ENCODE results near the gene EMC9.

EMC9 gene

GRCh38 chr14:24130380-24130716 lies 11.0 kb downstream of the EMC9 start, which contains the start of gene FITM1:
Gene FITM1 (plus strand): TSS chr14:24130659. CDS start chr14:24131564, 905 bp downstream.
- H3K4me1 ChIP-seq (ENCODE audit: low read depth, poor library complexity, severe bottlenecking) = no peaks in the 10 kb centered on the region
- H3K27ac ChIP-seq = no peak within 1 kb of the TSS
- no peak within 1 kb of the TSS for H3K9ac ChIP-seq
- H3K4me3 ChIP-seq (IDR thresholded peaks at IDR 0.05; ENCODE audit: insufficient read depth, low read depth, low read length) = no peak within 1 kb of the TSS
- H3K27me3 ChIP-seq (ENCODE audit: insufficient read depth, low read depth) = no peaks in the 10 kb centered on the region
- no peaks in the 10 kb centered on the region for H3K36me3 ChIP-seq (ENCODE audit: insufficient read depth)
- H3K4me2 ChIP-seq = no peak within 1 kb of the TSS
- H4K20me1 ChIP-seq (ENCODE audit: insufficient read depth) = no peaks in the 10 kb centered on the region
- TF ChIP-seq, protein P1, sequence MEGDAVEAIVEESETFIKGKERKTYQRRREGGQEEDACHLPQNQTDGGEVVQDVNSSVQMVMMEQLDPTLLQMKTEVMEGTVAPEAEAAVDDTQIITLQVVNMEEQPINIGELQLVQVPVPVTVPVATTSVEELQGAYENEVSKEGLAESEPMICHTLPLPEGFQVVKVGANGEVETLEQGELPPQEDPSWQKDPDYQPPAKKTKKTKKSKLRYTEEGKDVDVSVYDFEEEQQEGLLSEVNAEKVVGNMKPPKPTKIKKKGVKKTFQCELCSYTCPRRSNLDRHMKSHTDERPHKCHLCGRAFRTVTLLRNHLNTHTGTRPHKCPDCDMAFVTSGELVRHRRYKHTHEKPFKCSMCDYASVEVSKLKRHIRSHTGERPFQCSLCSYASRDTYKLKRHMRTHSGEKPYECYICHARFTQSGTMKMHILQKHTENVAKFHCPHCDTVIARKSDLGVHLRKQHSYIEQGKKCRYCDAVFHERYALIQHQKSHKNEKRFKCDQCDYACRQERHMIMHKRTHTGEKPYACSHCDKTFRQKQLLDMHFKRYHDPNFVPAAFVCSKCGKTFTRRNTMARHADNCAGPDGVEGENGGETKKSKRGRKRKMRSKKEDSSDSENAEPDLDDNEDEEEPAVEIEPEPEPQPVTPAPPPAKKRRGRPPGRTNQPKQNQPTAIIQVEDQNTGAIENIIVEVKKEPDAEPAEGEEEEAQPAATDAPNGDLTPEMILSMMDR (conservative IDR thresholded peaks at IDR 0.05; ENCODE audit: low read depth, low read length) = no peak
- H2AFZ ChIP-seq (ENCODE audit: low read depth) = no peak within 1 kb of the TSS
- no peaks in the 10 kb centered on the region for H3K79me2 ChIP-seq (ENCODE audit: insufficient read depth, low read depth)

- Histone ChIP-seq H3K4me2 (no peak overlapping the region), H2AFZ (ENCODE audit: low read depth) (no peak overlapping the region), H3K27ac (no peak overlapping the region), H3K36me3 (ENCODE audit: insufficient read depth) (no peaks in the 10 kb centered on the region), H4K20me1 (ENCODE audit: insufficient read depth) (no peaks in the 10 kb centered on the region), H3K79me2 (ENCODE audit: insufficient read depth, low read depth) (no peaks in the 10 kb centered on the region), H3K4me3 (IDR thresholded peaks at IDR 0.05; ENCODE audit: insufficient read depth, low read depth, low read length) (no peak overlapping the region), H3K9ac (no peak overlapping the region), H3K4me1 (ENCODE audit: low read depth, poor library complexity, severe bottlenecking) (no peaks in the 10 kb centered on the region), H3K27me3 (ENCODE audit: insufficient read depth, low read depth) (no peaks in the 10 kb centered on the region)
- TF ChIP-seq, protein P1 (conservative IDR thresholded peaks at IDR 0.05; ENCODE audit: low read depth, low read length) = no peak
These were observed 11.9 kb downstream of the EMC9 start for GRCh38 chr14:24129410-24129998.

DNA sequence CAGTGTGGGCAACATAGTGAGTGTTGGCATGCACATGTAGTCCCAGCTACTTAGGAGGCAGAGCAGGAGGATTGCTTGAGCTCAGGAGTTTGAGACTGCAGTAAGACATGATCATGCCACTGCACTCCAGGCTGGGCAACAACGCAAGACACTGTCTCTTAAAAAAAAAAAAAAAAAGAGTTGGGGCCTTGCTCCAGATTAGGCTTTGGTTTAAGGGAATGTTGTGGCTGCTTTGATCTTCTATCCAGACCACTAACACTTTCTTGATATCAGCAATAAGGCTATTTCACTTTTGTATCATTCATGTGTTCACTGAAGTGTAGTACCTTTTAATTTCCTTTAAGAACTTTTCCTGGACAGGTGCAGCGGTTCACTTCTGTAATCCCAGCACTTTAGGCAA lies 13.7 kb downstream of the EMC9 start:
- Histone ChIP-seq H3K79me2 (ENCODE audit: insufficient read depth, low read depth) (no peaks in the 10 kb centered on the region), H2AFZ (ENCODE audit: low read depth) (no peak overlapping the region), H3K4me3 (IDR thresholded peaks at IDR 0.05; ENCODE audit: insufficient read depth, low read depth, low read length) (no peak overlapping the region), H3K9ac (no peak overlapping the region), H3K4me1 (ENCODE audit: low read depth, poor library complexity, severe bottlenecking) (no peaks in the 10 kb centered on the region), H4K20me1 (ENCODE audit: insufficient read depth) (no peaks in the 10 kb centered on the region), H3K4me2 (no peak overlapping the region), H3K27me3 (ENCODE audit: insufficient read depth, low read depth) (no peaks in the 10 kb centered on the region), H3K36me3 (ENCODE audit: insufficient read depth) (no peaks in the 10 kb centered on the region), H3K27ac (no peak overlapping the region)
- TF ChIP-seq, protein P1 (conservative IDR thresholded peaks at IDR 0.05; ENCODE audit: low read depth, low read length) = no peak

DNA sequence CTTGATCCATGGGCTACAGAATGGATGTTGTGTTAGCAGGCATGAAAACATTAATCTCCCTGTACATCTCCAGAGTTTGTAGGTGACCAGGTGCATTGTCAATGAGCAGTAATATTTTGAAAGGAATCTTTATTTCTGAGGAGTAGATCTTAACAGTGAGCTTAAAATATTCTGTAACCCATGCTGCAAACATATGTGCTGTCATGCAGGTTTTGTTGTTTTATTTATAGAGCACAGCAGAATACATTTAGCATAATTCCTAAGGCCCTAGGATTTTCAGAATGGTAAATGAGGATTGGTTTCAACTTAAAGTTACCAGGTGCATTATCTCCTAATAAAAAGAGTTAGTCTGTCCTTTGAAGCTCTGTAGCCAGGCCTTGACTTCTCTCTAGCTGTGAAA lies 14.5 kb downstream of the EMC9 start:
- TF ChIP-seq, protein P1 (conservative IDR thresholded peaks at IDR 0.05; ENCODE audit: low read depth, low read length) = no peak
- Histone ChIP-seq H3K4me1 (ENCODE audit: low read depth, poor library complexity, severe bottlenecking) (no peaks in the 10 kb centered on the region), H3K9ac (no peak overlapping the region), H3K4me3 (IDR thresholded peaks at IDR 0.05; ENCODE audit: insufficient read depth, low read depth, low read length) (no peak overlapping the region), H3K27ac (no peak overlapping the region), H2AFZ (ENCODE audit: low read depth) (no peak overlapping the region), H3K36me3 (ENCODE audit: insufficient read depth) (no peaks in the 10 kb centered on the region), H3K4me2 (no peak overlapping the region), H3K79me2 (ENCODE audit: insufficient read depth, low read depth) (no peaks in the 10 kb centered on the region), H4K20me1 (ENCODE audit: insufficient read depth) (no peaks in the 10 kb centered on the region), H3K27me3 (ENCODE audit: insufficient read depth, low read depth) (no peaks in the 10 kb centered on the region)
